Activated T-cell treated with anti-CD3 and anti-CD28 coated beads for 4 hours (primary cell): Measurements from ENCODE around the gene C1RL.
"Not testable (repeated sequence)": the region's sequence is repeated elsewhere in the genome, so short reads cannot be mapped to it uniquely, and the experiment has no call there.

Source experiments
- DNase-seq: peaks from one replicate; pipeline ENCODE4 v3.0.0-alpha.2; 2020

The C1RL gene

GRCh38 chr12:7060353-7060954 is 48.6 kb downstream of the C1RL start, which contains the start of gene C1S:
C1S (plus strand) TSS chr12:7060718; CDS start chr12:7061913, 1,195 bp downstream.
- DNase-seq: no peak

GRCh38 chr12:7059780-7060179 is 49.2 kb downstream of the C1RL start:
- DNase-seq: no peak

- DNase-seq: no peak
These were observed 50.1 kb downstream of the C1RL start for GRCh38 chr12:7058850-7059395.

GRCh38 chr12:7058163-7058845 is 50.7 kb downstream of the C1RL start:
- DNase-seq: no peak

GRCh38 chr12:7055736-7056135 is 53.3 kb downstream of the C1RL start:
- not testable (repeated sequence) for DNase-seq

- DNase-seq: no peak
These were observed 54.1 kb downstream of the C1RL start for GRCh38 chr12:7054925-7055324.

GRCh38 chr12:7049973-7050372 is 59.0 kb downstream of the C1RL start:
- DNase-seq: not testable (repeated sequence)

- DNase-seq: not testable (repeated sequence)
These were observed 59.5 kb downstream of the C1RL start for GRCh38 chr12:7049445-7049951.

- no peak for DNase-seq
These were observed 61.7 kb downstream of the C1RL start for GRCh38 chr12:7047306-7047705.

- DNase-seq: no peak
These were observed 62.5 kb downstream of the C1RL start for GRCh38 chr12:7046383-7047105.

- DNase-seq: no peak
These were observed 63.1 kb downstream of the C1RL start for GRCh38 chr12:7045913-7046312.
